H1 (cell line): ENCODE data around the gene DLX4. TPM values are rescaled to one million over a fixed set of nuclear protein-coding genes. Genes with fewer than 3 reads are reported as not detected.

Experiments used
- CTCF ChIA-PET: fragments of 300-600 bp; sonication (Branson Sonifier 250); formaldehyde crosslinking; loops from one replicate; lab custom pipeline; 2021; ENCODE audit not compliant: partially characterized antibody; lab: Charles Lee
- POLR2A ChIA-PET: fragments of 300-600 bp; sonication (Branson Sonifier 250); formaldehyde crosslinking; loops from one replicate; lab custom pipeline; 2021; ENCODE audit warnings: inconsistent platforms; ENCODE audit not compliant: partially characterized antibody; lab: Charles Lee
- DNase-seq, 2 experiments: peaks; one replicate each; pipeline versions ENCODE4 v3.0.0 to v3.0.0-alpha.2; 2010 to 2022; ENCODE audit warnings: low spot score in 2 of 2, low read depth in 1 of 2, mixed read lengths in 1 of 2
- FAIRE-seq: peaks from 2 replicates; lab custom pipeline; 2011; peaks lifted over from hg19 to GRCh38; lab: Jason Lieb, UNC
- H2AFZ ChIP-seq: 2 replicates; pipeline ENCODE4 v1.8.1; 2012; ENCODE audit warnings: low read length, inconsistent platforms
- H2AK5ac ChIP-seq: 2 replicates; pipeline ENCODE4 v1.6.1; 2013; ENCODE audit warnings: low read depth, low read length
- H2BK120ac ChIP-seq: replicated peaks from 2 replicates; pipeline ENCODE3; 2013; ENCODE audit warnings: low read depth, low read length, inconsistent platforms
- H2BK12ac ChIP-seq: 2 replicates; pipeline ENCODE4 v1.6.1; 2013; ENCODE audit warnings: low read depth, low read length
- H2BK15ac ChIP-seq: 2 replicates; pipeline ENCODE4 v1.6.1; 2013; ENCODE audit warnings: low read length
- H2BK20ac ChIP-seq: 2 replicates; pipeline ENCODE4 v1.6.1; 2013; ENCODE audit warnings: low read length
- H2BK5ac ChIP-seq: 2 replicates; pipeline ENCODE4 v1.6.1; 2013; ENCODE audit warnings: low read depth, low read length
- H3K14ac ChIP-seq: 2 replicates; pipeline ENCODE4 v1.6.1; 2013; ENCODE audit warnings: inconsistent platforms; ENCODE audit not compliant: insufficient read length
- H3K18ac ChIP-seq: 2 replicates; pipeline ENCODE4 v1.6.1; 2013; ENCODE audit warnings: low read length; ENCODE audit errors: extremely low read depth
- H3K23ac ChIP-seq: 2 replicates; pipeline ENCODE4 v1.6.1; 2013; ENCODE audit warnings: inconsistent platforms; ENCODE audit not compliant: insufficient read length
- H3K23me2 ChIP-seq: 2 replicates; pipeline ENCODE4 v1.6.1; 2013; ENCODE audit warnings: low read depth, low read length
- H3K27ac ChIP-seq: 2 replicates; pipeline ENCODE4 v1.6.1; 2011; ENCODE audit warnings: low read depth, low read length, inconsistent platforms
- H3K27me3 ChIP-seq, 4 experiments: replicated peaks in 1 of 4; 1 replicate in 1 of 4; 2 replicates in 3 of 4; pipeline versions ENCODE4 v1.6.1 to v1.8.1; 2011 to 2013; ENCODE audit warnings: low read length in 3 of 4, mild to moderate bottlenecking in 3 of 4, inconsistent platforms in 2 of 4, mixed read lengths in 2 of 4, moderate library complexity in 1 of 4; ENCODE audit not compliant: control insufficient read depth in 3 of 4, insufficient read depth in 3 of 4; ENCODE audit errors: extremely low read depth in 1 of 4
- H3K36me3 ChIP-seq, 4 experiments: 2 replicates each; pipeline versions ENCODE4 v1.6.1 to v1.8.1; 2011 to 2013; ENCODE audit warnings: mild to moderate bottlenecking in 4 of 4, low read length in 3 of 4, moderate library complexity in 2 of 4, control low read depth in 1 of 4, inconsistent platforms in 1 of 4; ENCODE audit not compliant: insufficient read depth in 4 of 4, control insufficient read depth in 2 of 4
- H3K4ac ChIP-seq: replicated peaks from 2 replicates; pipeline ENCODE3; 2013; ENCODE audit warnings: low read length, low read depth, mixed read lengths, inconsistent platforms; ENCODE audit not compliant: insufficient read length
- H3K4me1 ChIP-seq, 4 experiments: replicated peaks in 1 of 4; 1 replicate in 1 of 4; 2 replicates in 3 of 4; pipeline versions ENCODE4 v1.6.1 to v1.8.1; 2011 to 2013; ENCODE audit warnings: low read length in 3 of 4, inconsistent platforms in 2 of 4, mixed read lengths in 1 of 4; ENCODE audit not compliant: insufficient read depth in 4 of 4, control insufficient read depth in 3 of 4
- H3K4me2 ChIP-seq, 2 experiments: 2 replicates each; pipeline versions ENCODE4 v1.6.1 to v1.8.1; 2011 to 2013; ENCODE audit warnings: low read depth in 2 of 2, low read length in 2 of 2, control low read depth in 1 of 2, inconsistent platforms in 1 of 2, mild to moderate bottlenecking in 1 of 2; ENCODE audit not compliant: insufficient read depth in 1 of 2
- H3K4me3 ChIP-seq, 4 experiments: fragments of 200-600, 300-600 bp in 1 of 4; sonication (generic), shearing (Covaris generic), sonication (Bioruptor Twin) in 1 of 4; 2 replicates each; pipeline versions ENCODE4 v1.5.1 to v1.8.1; 2011 to 2016; ENCODE audit warnings: low read length in 4 of 4, low read depth in 3 of 4, control low read depth in 2 of 4, inconsistent platforms in 2 of 4, mild to moderate bottlenecking in 2 of 4, mixed read lengths in 1 of 4, moderate library complexity in 1 of 4; ENCODE audit not compliant: insufficient read depth in 2 of 4; ENCODE audit errors: extremely low read depth in 1 of 4
- H3K56ac ChIP-seq: replicated peaks from 2 replicates; pipeline ENCODE3; 2013; ENCODE audit warnings: low read depth, mild to moderate bottlenecking, mixed read lengths, low read length, inconsistent platforms; ENCODE audit not compliant: insufficient read length
- H3K79me1 ChIP-seq: 2 replicates; pipeline ENCODE4 v1.6.1; 2013; ENCODE audit warnings: low read depth, low read length, control low read depth
- H3K79me2 ChIP-seq, 2 experiments: 2 replicates each; pipeline versions ENCODE4 v1.6.1 to v1.8.1; 2012 to 2013; ENCODE audit warnings: low read length in 2 of 2, mild to moderate bottlenecking in 2 of 2, inconsistent platforms in 1 of 2; ENCODE audit not compliant: insufficient read depth in 2 of 2, control insufficient read depth in 1 of 2
- H3K9ac ChIP-seq, 4 experiments: replicated peaks in 1 of 4; 1 replicate in 1 of 4; 2 replicates in 3 of 4; pipeline versions ENCODE4 v1.6.1 to v1.8.1; 2011 to 2013; ENCODE audit warnings: low read depth in 3 of 4, low read length in 3 of 4, control low read depth in 2 of 4, mild to moderate bottlenecking in 2 of 4, moderate library complexity in 2 of 4, inconsistent platforms in 1 of 4; ENCODE audit errors: extremely low read depth in 1 of 4
- H3K9me3 ChIP-seq, 2 experiments: 2 replicates each; pipeline versions ENCODE4 v1.6.1 to v1.8.1; 2012 to 2013; ENCODE audit warnings: mild to moderate bottlenecking in 2 of 2, moderate library complexity in 2 of 2, control low read depth in 1 of 2, inconsistent platforms in 1 of 2, low read depth in 1 of 2, low read length in 1 of 2, mixed read lengths in 1 of 2; ENCODE audit not compliant: insufficient read depth in 2 of 2
- H4K20me1 ChIP-seq, 2 experiments: replicated peaks in 1 of 2; 2 replicates each; pipeline versions ENCODE3 to v1.8.1; 2011 to 2013; ENCODE audit warnings: inconsistent platforms in 2 of 2, low read length in 2 of 2, mild to moderate bottlenecking in 1 of 2; ENCODE audit not compliant: insufficient read depth in 2 of 2, control insufficient read depth in 1 of 2
- H4K5ac ChIP-seq: 2 replicates; pipeline ENCODE4 v1.6.1; 2013; ENCODE audit warnings: low read length, low read depth, mixed read lengths, inconsistent platforms; ENCODE audit not compliant: insufficient read length
- H4K8ac ChIP-seq: 2 replicates; pipeline ENCODE4 v1.8.0; 2013; ENCODE audit warnings: mild to moderate bottlenecking, moderate library complexity, low read length, inconsistent platforms; ENCODE audit not compliant: insufficient read depth; ENCODE audit errors: extremely low read depth
- H4K91ac ChIP-seq: replicated peaks from 2 replicates; pipeline ENCODE3; 2013; ENCODE audit warnings: low read length, mixed read lengths, inconsistent platforms; ENCODE audit not compliant: insufficient read length
- BCL11A ChIP-seq, 2 experiments: IDR thresholded peaks; one replicate each; pipeline ENCODE4 v1.6.1; 2011; ENCODE audit warnings: low read depth in 2 of 2, low read length in 2 of 2, mild to moderate bottlenecking in 2 of 2
- EP300 ChIP-seq, 2 experiments: IDR thresholded peaks; 1 replicate in 1 of 2; 2 replicates in 1 of 2; pipeline ENCODE4 v1.6.1; 2011 to 2012; ENCODE audit warnings: low read depth in 2 of 2, low read length in 2 of 2, mild to moderate bottlenecking in 2 of 2, borderline replicate concordance in 1 of 2, inconsistent platforms in 1 of 2, moderate library complexity in 1 of 2
- KDM1A ChIP-seq: fragments of 200-600, 300-600 bp; sonication (generic); IDR thresholded peaks from 2 replicates; pipeline ENCODE4 v1.7.1; 2016; ENCODE audit warnings: mild to moderate bottlenecking, low read length, borderline replicate concordance
- TCF12 ChIP-seq: IDR thresholded peaks from 2 replicates; pipeline ENCODE4 v1.6.1; 2011; ENCODE audit warnings: low read depth, mild to moderate bottlenecking, low read length
- WGBS, 2 experiments: shearing (Covaris generic) in 1 of 2; methylation state at CpG; one replicate each; pipeline versions ENCODE4 v1.1.6 to v1.1.7; 2013 to 2015; ENCODE audit warnings: low lambda C conversion rate in 2 of 2, mixed read lengths in 2 of 2, inconsistent platforms in 1 of 2, low coverage in 1 of 2, missing lambda C conversion rate in 1 of 2; ENCODE audit not compliant: insufficient replicate concordance in 2 of 2, insufficient coverage in 1 of 2, insufficient read length in 1 of 2; ENCODE audit errors: extremely low coverage in 1 of 2, missing lambda C conversion rate in 1 of 2; 5-methylcytosine and 5-hydroxymethylcytosine counted together
- polyA plus RNA-seq, 7 experiments: library from polyadenylated mRNA; depleted of rRNA in 3 of 7; stranded (reverse) in 5 of 7; unstranded in 2 of 7; fragments of >200 nt in 5 of 7; fragments of 200-250 nt in 2 of 7; gene quantifications; 1 replicate in 5 of 7; 2 replicates in 1 of 7; 4 replicates in 1 of 7; pipeline versions ENCODE4 v1.2.1 to v1.2.3, GENCODE V29; 2011 to 2013; ENCODE audit warnings: missing spikeins in 2 of 7, mixed read lengths in 2 of 7
- total RNA-seq: library from RNA; stranded (reverse); fragmentation: NEBNext Ultra II Directional; extraction: Animal tissue kit (Norgen Biotek cat#: 25700); gene quantifications from 2 replicates; pipeline ENCODE4 v1.2.1, GENCODE V29; 2021

The DLX4 gene
- total and polyA plus RNA-seq, 2 of the 8 experiments (the other 6 are each of a cell fraction or from before 2014, with no cell fraction given), result 0.67 to 0.80 TPM

DNA sequence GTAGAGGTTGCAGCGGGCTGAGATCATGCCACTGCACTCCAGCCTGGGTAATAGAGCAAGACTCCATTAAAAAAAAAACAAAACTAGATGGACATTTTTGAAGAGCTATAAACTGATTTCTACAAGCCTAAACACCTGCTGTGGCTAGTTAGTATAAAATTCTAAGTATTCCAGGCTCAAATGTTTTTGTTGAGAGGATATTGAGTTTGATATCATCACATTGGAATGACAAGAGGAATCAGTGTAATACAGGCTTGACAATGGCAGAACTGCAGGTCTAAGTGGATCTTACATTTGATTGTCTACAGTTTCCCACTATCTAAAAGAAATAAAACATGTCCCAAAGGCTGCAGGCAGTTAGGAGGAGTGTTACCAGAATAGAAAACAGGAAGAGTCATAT, 49.9 kb downstream of the DLX4 start:
- Histone ChIP-seq H4K5ac (no peak overlapping the region), H3K9me3 (peaks cover 11 to 12% of the 10 kb centered on the region in 2 experiments), H3K27ac (no peak overlapping the region), H3K4me1 (no peaks in the 10 kb centered on the region), H2AK5ac (no peak overlapping the region), H3K23ac (no peak overlapping the region), H3K27me3 (no peaks in the 10 kb centered on the region), H4K8ac (no peak overlapping the region), H2AFZ (no peak overlapping the region), H2BK5ac (no peak overlapping the region), H4K91ac (no peak overlapping the region), H3K79me1 (no peaks in the 10 kb centered on the region), H3K56ac (no peak overlapping the region), H3K14ac (no peak overlapping the region), H3K18ac (no peak overlapping the region), H3K23me2 (no peaks in the 10 kb centered on the region), H3K36me3 (no peaks in the 10 kb centered on the region), H3K79me2 (no peaks in the 10 kb centered on the region), H2BK20ac (no peak overlapping the region), H3K4me2 (no peak overlapping the region), H4K20me1 (no peaks in the 10 kb centered on the region), H3K9ac (no peak overlapping the region), H2BK12ac (no peak overlapping the region), H2BK15ac (no peak overlapping the region), H3K4me3 (no peak overlapping the region), H3K4ac (no peak overlapping the region), H2BK120ac (no peak overlapping the region)
- FAIRE-seq, result no peak
- DNase-seq, result no peak
- CTCF ChIA-PET, result interaction anchor here (0.6 to 1.1 kb wide), 2 partner anchors 67 to 74 kb away, joined by 3 read pairs; no protein-coding TSS in a partner anchor
- POLR2A ChIA-PET, result no interaction called here
- TF ChIP-seq EP300 (IDR thresholded peaks at IDR 0.05; ENCODE audit: borderline replicate concordance in 1 of 2, low read depth in 2 of 2, low read length in 2 of 2), result no peak
- TF ChIP-seq BCL11A (IDR thresholded peaks at IDR 0.05; ENCODE audit: low read depth in 2 of 2, low read length in 2 of 2), result no peak
- no peak for TF ChIP-seq TCF12
- TF ChIP-seq KDM1A, result no peak
- 86% methylated on average over 1 of the region's 1 CpG; no CpG with 5 or more reads in 1 of the 2 experiments for WGBS, 2 experiments
